ENCODE results near the gene UGDH.
"Not testable (repeated sequence)": the region's sequence is repeated elsewhere in the genome, so short reads cannot be mapped to it uniquely, and the experiment has no call there.

UGDH gene

DNA sequence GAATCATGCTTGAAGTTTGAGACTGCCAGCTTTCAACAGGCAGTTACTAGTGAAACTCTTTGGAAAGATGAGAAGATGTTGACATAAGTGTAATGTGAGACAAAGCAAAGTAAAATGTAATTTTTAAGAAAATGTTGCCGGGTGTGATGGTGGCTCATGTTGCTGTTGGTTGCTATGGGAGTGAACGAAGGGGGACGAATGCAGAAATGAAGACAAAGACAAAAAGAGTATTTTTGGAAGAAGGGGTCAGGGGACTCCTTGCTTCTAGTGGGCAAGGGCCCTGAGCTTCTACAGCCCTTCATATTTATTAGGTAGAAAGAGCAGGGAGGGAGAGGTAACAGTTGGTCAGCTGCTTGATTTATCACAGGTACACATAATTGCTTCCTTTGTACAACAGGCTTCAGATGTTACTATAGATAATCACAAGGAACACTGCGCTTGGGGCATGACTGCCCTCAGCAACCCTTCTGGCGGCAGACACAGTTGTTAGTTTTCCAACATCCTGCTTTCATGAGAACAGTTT, 11.9 kb upstream of the UGDH start:
- no peak overlapping the region for H3K27ac ChIP-seq (ENCODE audit: low read depth, low read length, poor library complexity, severe bottlenecking)

GRCh38 chr4:39533541-39533940, 6.3 kb upstream of the UGDH start:
- H3K27me3 ChIP-seq (ENCODE audit: insufficient read depth, low read length) = no peaks in the 10 kb centered on the region
- peaks cover 11% of the 10 kb centered on the region for H3K4me1 ChIP-seq (ENCODE audit: insufficient read depth, low read length, severe bottlenecking)
- H3K36me3 ChIP-seq (ENCODE audit: insufficient read depth, low read length) = peaks cover 20% of the 10 kb centered on the region
- no peak overlapping the region for H3K4me3 ChIP-seq (ENCODE audit: low read depth, low read length, poor library complexity, severe bottlenecking)
- TF ChIP-seq EZH2 (IDR thresholded peaks at IDR 0.05; ENCODE audit: borderline replicate concordance, low read length) = no peak
- TF ChIP-seq CTCF (IDR thresholded peaks at IDR 0.05; ENCODE audit: low read length) = no peak
- no peaks in the 10 kb centered on the region for H3K79me2 ChIP-seq (ENCODE audit: insufficient read depth, low read length)
- no peaks in the 10 kb centered on the region for H3K9me3 ChIP-seq (ENCODE audit: low read length)
- no peaks in the 10 kb centered on the region for H3F3A ChIP-seq (ENCODE audit: insufficient read depth, low read length)
- H3K9me2 ChIP-seq (ENCODE audit: low read depth, low read length) = no peaks in the 10 kb centered on the region
- H3K9ac ChIP-seq (ENCODE audit: low read length) = no peak overlapping the region
- no peak overlapping the region for H2AFZ ChIP-seq (ENCODE audit: low read length)
- H4K20me1 ChIP-seq (ENCODE audit: insufficient read depth, low read length) = no peaks in the 10 kb centered on the region
- no peak overlapping the region for H3K4me2 ChIP-seq (ENCODE audit: low read length)
- no peak overlapping the region for H3K27ac ChIP-seq (ENCODE audit: low read depth, low read length, poor library complexity, severe bottlenecking)

More for the DNA sequence above, 11.9 kb upstream of the UGDH start:
- H4K20me1 ChIP-seq (ENCODE audit: insufficient read depth, low read length) = no peaks in the 10 kb centered on the region
- H3K27me3 ChIP-seq (ENCODE audit: insufficient read depth, low read length) = no peaks in the 10 kb centered on the region
- no peak for TF ChIP-seq CTCF (IDR thresholded peaks at IDR 0.05; ENCODE audit: low read length)
- no peak overlapping the region for H2AFZ ChIP-seq (ENCODE audit: low read length)
- H3K4me3 ChIP-seq (ENCODE audit: low read depth, low read length, poor library complexity, severe bottlenecking) = no peak overlapping the region
- no peaks in the 10 kb centered on the region; the same call in 1 of the 2 replicates for H3K36me3 ChIP-seq (ENCODE audit: insufficient read depth, low read length)
- H3K9me2 ChIP-seq (ENCODE audit: low read depth, low read length) = no peaks in the 10 kb centered on the region
- no peaks in the 10 kb centered on the region for H3K4me1 ChIP-seq (ENCODE audit: insufficient read depth, low read length, severe bottlenecking)
- no peaks in the 10 kb centered on the region for H3K9me3 ChIP-seq (ENCODE audit: low read length)
- H3F3A ChIP-seq (ENCODE audit: insufficient read depth, low read length) = no peaks in the 10 kb centered on the region
- H3K79me2 ChIP-seq (ENCODE audit: insufficient read depth, low read length) = no peaks in the 10 kb centered on the region
- no peak overlapping the region for H3K9ac ChIP-seq (ENCODE audit: low read length)
- H3K4me2 ChIP-seq (ENCODE audit: low read length) = no peak overlapping the region

- H3K4me1 ChIP-seq (ENCODE audit: insufficient read depth, low read length, severe bottlenecking) = peaks cover 16% of the 10 kb centered on the region
- not testable (repeated sequence) for H4K20me1 ChIP-seq (ENCODE audit: insufficient read depth, low read length); H3K27me3 ChIP-seq (ENCODE audit: insufficient read depth, low read length); H3K79me2 ChIP-seq (ENCODE audit: insufficient read depth, low read length); H3K9ac ChIP-seq (ENCODE audit: low read length); H3K9me3 ChIP-seq (ENCODE audit: low read length); H3K27ac ChIP-seq (ENCODE audit: low read depth, low read length, poor library complexity, severe bottlenecking); H2AFZ ChIP-seq (ENCODE audit: low read length); H3K4me3 ChIP-seq (ENCODE audit: low read depth, low read length, poor library complexity, severe bottlenecking); H3K9me2 ChIP-seq (ENCODE audit: low read depth, low read length); H3K4me2 ChIP-seq (ENCODE audit: low read length); H3F3A ChIP-seq (ENCODE audit: insufficient read depth, low read length)
- peaks cover 20% of the 10 kb centered on the region for H3K36me3 ChIP-seq (ENCODE audit: insufficient read depth, low read length)
These were observed 5.0 kb upstream of the UGDH start for GRCh38 chr4:39532237-39532636.

- Histone ChIP-seq H3K27ac (ENCODE audit: low read depth, low read length, poor library complexity, severe bottlenecking) (no peak overlapping the region), H3K4me3 (ENCODE audit: low read depth, low read length, poor library complexity, severe bottlenecking) (no peak overlapping the region), H3K79me2 (ENCODE audit: insufficient read depth, low read length) (peaks cover 12% of the 10 kb centered on the region), H4K20me1 (ENCODE audit: insufficient read depth, low read length) (no peaks in the 10 kb centered on the region), H3K9me2 (ENCODE audit: low read depth, low read length) (no peaks in the 10 kb centered on the region), H3K27me3 (ENCODE audit: insufficient read depth, low read length) (no peaks in the 10 kb centered on the region), H3K4me2 (ENCODE audit: low read length) (no peak overlapping the region), H3F3A (ENCODE audit: insufficient read depth, low read length) (no peaks in the 10 kb centered on the region), H3K9ac (ENCODE audit: low read length) (no peak overlapping the region), H2AFZ (ENCODE audit: low read length) (no peak overlapping the region), H3K4me1 (ENCODE audit: insufficient read depth, low read length, severe bottlenecking) (peaks cover 25% of the 10 kb centered on the region), H3K36me3 (ENCODE audit: insufficient read depth, low read length) (peaks cover 20% of the 10 kb centered on the region), H3K9me3 (ENCODE audit: low read length) (no peaks in the 10 kb centered on the region)
- TF ChIP-seq CTCF (IDR thresholded peaks at IDR 0.05; ENCODE audit: low read length) (no peak), EZH2 (IDR thresholded peaks at IDR 0.05; ENCODE audit: borderline replicate concordance, low read length) (no peak)
These were observed 3.4 kb upstream of the UGDH start for GRCh38 chr4:39530682-39531081.

Data from OCI-LY1 (cell line).